OCI-LY1 (cell line): ENCODE data around the gene MAP7.

Experiments used
- H2AFZ ChIP-seq: fragments of 200-600 bp; sonication (generic), shearing (Covaris generic); 2 replicates; pipeline ENCODE4 v1.6.0; 2014; ENCODE audit warnings: antibody characterized with exemption, mild to moderate bottlenecking, low read length
- H3F3A ChIP-seq: fragments of 200-600 bp; sonication (generic), shearing (Covaris generic); 2 replicates; pipeline ENCODE4 v1.6.0; 2014; ENCODE audit warnings: mild to moderate bottlenecking, antibody characterized with exemption, low read length, moderate library complexity; ENCODE audit not compliant: insufficient read depth
- H3K27ac ChIP-seq: fragments of 200-600 bp; sonication (generic); 2 replicates; pipeline ENCODE4 v1.5.1; 2014; ENCODE audit warnings: low read length, mixed run types, mild to moderate bottlenecking, low read depth; ENCODE audit not compliant: poor library complexity, severe bottlenecking
- H3K27me3 ChIP-seq: fragments of 200-600 bp; sonication (generic); 2 replicates; pipeline ENCODE4 v1.6.0; 2014; ENCODE audit warnings: antibody characterized with exemption, mild to moderate bottlenecking, low read length, moderate library complexity; ENCODE audit not compliant: insufficient read depth
- H3K36me3 ChIP-seq: fragments of 200-600 bp; sonication (generic); 2 replicates; pipeline ENCODE4 v1.6.1; 2014; ENCODE audit warnings: mild to moderate bottlenecking, antibody characterized with exemption, low read length, moderate library complexity, mixed read lengths; ENCODE audit not compliant: insufficient read depth
- H3K4me1 ChIP-seq: fragments of 200-600 bp; sonication (generic); 2 replicates; pipeline ENCODE4 v1.5.1; 2014; ENCODE audit warnings: mild to moderate bottlenecking, low read length, moderate library complexity; ENCODE audit not compliant: insufficient read depth, severe bottlenecking
- H3K4me2 ChIP-seq: fragments of 200-600 bp; sonication (generic), shearing (Covaris generic); 2 replicates; pipeline ENCODE4 v1.6.1; 2014; ENCODE audit warnings: low read length
- H3K4me3 ChIP-seq: fragments of 200-600 bp; sonication (generic); 2 replicates; pipeline ENCODE4 v1.5.1; 2014; ENCODE audit warnings: low read length, low read depth, mild to moderate bottlenecking, mixed read lengths; ENCODE audit not compliant: poor library complexity, severe bottlenecking
- H3K79me2 ChIP-seq: fragments of 200-600 bp; shearing (Covaris generic); 2 replicates; pipeline ENCODE4 v1.6.1; 2016; ENCODE audit warnings: mixed run types, low read length, mixed read lengths; ENCODE audit not compliant: insufficient read depth
- H3K9ac ChIP-seq: fragments of 200-600 bp; sonication (generic), shearing (Covaris generic); 2 replicates; pipeline ENCODE4 v1.6.1; 2014; ENCODE audit warnings: mild to moderate bottlenecking, low read length, mixed read lengths
- H3K9me2 ChIP-seq: fragments of 200-600 bp; sonication (generic), shearing (Covaris generic); 2 replicates; pipeline ENCODE4 v1.6.1; 2014; ENCODE audit warnings: low read depth, mild to moderate bottlenecking, low read length, mixed read lengths
- H3K9me3 ChIP-seq: fragments of 200-600 bp; shearing (Covaris generic); 2 replicates; pipeline ENCODE4 v1.6.1; 2014; ENCODE audit warnings: low read length, mixed read lengths
- H4K20me1 ChIP-seq: fragments of 200-600 bp; sonication (generic), shearing (Covaris generic); 2 replicates; pipeline ENCODE4 v1.6.0; 2016; ENCODE audit warnings: mild to moderate bottlenecking, low read length; ENCODE audit not compliant: insufficient read depth
- EZH2 ChIP-seq: fragments of 200-600 bp; sonication (generic), shearing (Covaris generic); IDR thresholded peaks from 2 replicates; pipeline ENCODE4 v1.8.0; 2017; ENCODE audit warnings: borderline replicate concordance, mixed run types, mild to moderate bottlenecking, antibody characterized with exemption, low read length, moderate library complexity, mixed read lengths
- TF ChIP-seq, protein P1 (sequence below): fragments of 200-600 bp; sonication (generic), shearing (Covaris generic); IDR thresholded peaks from 2 replicates; pipeline ENCODE4 v1.5.1; 2017; ENCODE audit warnings: mild to moderate bottlenecking, antibody characterized with exemption, low read length, moderate library complexity, mixed read lengths

MAP7 gene

DNA sequence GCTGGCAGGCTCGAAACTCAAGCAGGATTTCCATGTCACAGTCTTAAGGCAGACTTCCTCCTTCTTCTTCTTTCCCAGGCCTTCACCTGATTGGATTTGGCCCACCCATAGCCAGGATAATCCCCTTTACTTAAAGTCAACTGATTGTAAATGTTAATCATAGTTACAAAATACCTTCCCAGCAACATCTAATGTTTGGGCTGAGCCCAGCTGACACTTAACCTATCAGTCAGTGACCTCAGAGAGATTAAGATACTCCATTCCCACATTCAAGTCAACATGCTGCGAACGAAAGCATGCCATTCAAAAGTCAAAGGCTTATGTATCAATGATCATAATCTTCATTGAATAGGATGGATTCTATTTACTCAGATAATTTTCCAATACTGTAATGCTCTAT is 16.0 kb downstream of the MAP7 start:
- no peaks in the 10 kb centered on the region for H3F3A ChIP-seq
- H3K36me3 ChIP-seq, result no peaks in the 10 kb centered on the region
- H3K9ac ChIP-seq, result no peak overlapping the region
- H3K4me2 ChIP-seq, result no peak overlapping the region
- H3K4me1 ChIP-seq, result no peaks in the 10 kb centered on the region
- no peaks in the 10 kb centered on the region for H3K9me2 ChIP-seq
- no peaks in the 10 kb centered on the region for H4K20me1 ChIP-seq
- no peak overlapping the region for H3K27ac ChIP-seq
- no peaks in the 10 kb centered on the region for H3K79me2 ChIP-seq
- TF ChIP-seq, protein P1, sequence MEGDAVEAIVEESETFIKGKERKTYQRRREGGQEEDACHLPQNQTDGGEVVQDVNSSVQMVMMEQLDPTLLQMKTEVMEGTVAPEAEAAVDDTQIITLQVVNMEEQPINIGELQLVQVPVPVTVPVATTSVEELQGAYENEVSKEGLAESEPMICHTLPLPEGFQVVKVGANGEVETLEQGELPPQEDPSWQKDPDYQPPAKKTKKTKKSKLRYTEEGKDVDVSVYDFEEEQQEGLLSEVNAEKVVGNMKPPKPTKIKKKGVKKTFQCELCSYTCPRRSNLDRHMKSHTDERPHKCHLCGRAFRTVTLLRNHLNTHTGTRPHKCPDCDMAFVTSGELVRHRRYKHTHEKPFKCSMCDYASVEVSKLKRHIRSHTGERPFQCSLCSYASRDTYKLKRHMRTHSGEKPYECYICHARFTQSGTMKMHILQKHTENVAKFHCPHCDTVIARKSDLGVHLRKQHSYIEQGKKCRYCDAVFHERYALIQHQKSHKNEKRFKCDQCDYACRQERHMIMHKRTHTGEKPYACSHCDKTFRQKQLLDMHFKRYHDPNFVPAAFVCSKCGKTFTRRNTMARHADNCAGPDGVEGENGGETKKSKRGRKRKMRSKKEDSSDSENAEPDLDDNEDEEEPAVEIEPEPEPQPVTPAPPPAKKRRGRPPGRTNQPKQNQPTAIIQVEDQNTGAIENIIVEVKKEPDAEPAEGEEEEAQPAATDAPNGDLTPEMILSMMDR, result no peak
- no peak for TF ChIP-seq EZH2
- H3K4me3 ChIP-seq, result no peak overlapping the region
- H2AFZ ChIP-seq, result no peak overlapping the region
- H3K9me3 ChIP-seq, result no peaks in the 10 kb centered on the region
- H3K27me3 ChIP-seq, result no peaks in the 10 kb centered on the region

DNA sequence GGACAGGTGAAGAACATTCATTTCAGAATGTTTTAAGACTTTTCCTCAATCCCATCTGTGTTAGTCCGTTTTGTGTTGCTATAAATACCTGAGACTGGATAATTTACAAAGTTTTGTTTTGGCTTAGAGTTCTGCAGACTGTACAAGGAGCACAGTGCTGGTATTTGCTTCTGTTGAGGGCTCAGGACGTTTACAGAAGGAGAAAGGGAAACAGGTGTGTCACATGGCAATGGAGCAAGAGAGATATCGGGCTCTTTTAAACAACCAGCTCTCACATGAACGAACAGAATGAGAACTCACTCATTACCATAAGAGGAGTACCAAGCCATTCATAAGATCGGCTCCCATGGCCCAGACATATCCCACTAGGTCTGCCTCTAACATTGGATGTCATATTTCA is 16.7 kb downstream of the MAP7 start:
- TF ChIP-seq, protein P1, result no peak
- no peak for TF ChIP-seq EZH2
- Histone ChIP-seq H3K9ac (no peak overlapping the region), H3K79me2 (no peaks in the 10 kb centered on the region), H3K27me3 (no peaks in the 10 kb centered on the region), H3K4me2 (no peak overlapping the region), H3K36me3 (no peaks in the 10 kb centered on the region), H3F3A (no peaks in the 10 kb centered on the region), H3K4me3 (no peak overlapping the region), H3K4me1 (no peaks in the 10 kb centered on the region), H3K9me3 (no peaks in the 10 kb centered on the region), H2AFZ (no peak overlapping the region), H4K20me1 (no peaks in the 10 kb centered on the region), H3K27ac (no peak overlapping the region), H3K9me2 (no peaks in the 10 kb centered on the region)

DNA sequence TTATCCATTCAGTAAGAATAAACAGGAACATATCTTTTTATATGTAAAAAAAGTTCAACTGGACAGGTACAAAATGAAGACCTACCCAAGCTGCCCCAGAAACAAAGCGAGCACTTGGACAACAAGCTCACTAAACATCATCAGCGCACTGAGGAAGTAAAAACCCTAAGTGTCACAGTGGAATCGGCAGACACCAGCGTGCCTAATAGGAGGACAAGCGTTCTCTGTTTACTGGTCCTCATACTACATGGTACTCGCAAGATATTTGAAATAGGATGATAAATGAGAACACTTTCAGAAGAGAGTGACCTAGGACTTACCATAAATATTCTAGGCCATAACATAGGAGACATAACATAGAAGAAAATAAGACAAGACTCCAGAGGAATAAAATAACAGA is 18.2 kb downstream of the MAP7 start:
- H3K79me2 ChIP-seq, result no peaks in the 10 kb centered on the region
- no peaks in the 10 kb centered on the region for H3K4me1 ChIP-seq
- no peaks in the 10 kb centered on the region for H3F3A ChIP-seq
- H3K9me3 ChIP-seq, result no peaks in the 10 kb centered on the region
- H3K9ac ChIP-seq, result no peak overlapping the region
- no peak overlapping the region for H3K4me3 ChIP-seq
- no peak overlapping the region for H2AFZ ChIP-seq
- no peak overlapping the region for H3K4me2 ChIP-seq
- no peaks in the 10 kb centered on the region for H3K9me2 ChIP-seq
- no peak for TF ChIP-seq EZH2
- TF ChIP-seq, protein P1, result no peak
- H3K27me3 ChIP-seq, result no peaks in the 10 kb centered on the region
- H3K27ac ChIP-seq, result no peak overlapping the region
- no peaks in the 10 kb centered on the region for H3K36me3 ChIP-seq
- H4K20me1 ChIP-seq, result no peaks in the 10 kb centered on the region
